GM19397 (cell line): ENCODE data around the gene SH3BGR.
A peak's percentile ranks its signal among the peaks of the same experiment; 100 is the strongest.
"Not testable (repeated sequence)": the region's sequence is repeated elsewhere in the genome, so short reads cannot be mapped to it uniquely, and the experiment has no call there.

Experiments used
- ATAC-seq: cut with Tn5 transposase; IDR thresholded peaks from one replicate; pipeline ENCODE4 v1.9.1; 2021; ENCODE audit warnings: mild to moderate bottlenecking, moderate library complexity; ENCODE audit not compliant: unreplicated experiment

The SH3BGR gene

DNA sequence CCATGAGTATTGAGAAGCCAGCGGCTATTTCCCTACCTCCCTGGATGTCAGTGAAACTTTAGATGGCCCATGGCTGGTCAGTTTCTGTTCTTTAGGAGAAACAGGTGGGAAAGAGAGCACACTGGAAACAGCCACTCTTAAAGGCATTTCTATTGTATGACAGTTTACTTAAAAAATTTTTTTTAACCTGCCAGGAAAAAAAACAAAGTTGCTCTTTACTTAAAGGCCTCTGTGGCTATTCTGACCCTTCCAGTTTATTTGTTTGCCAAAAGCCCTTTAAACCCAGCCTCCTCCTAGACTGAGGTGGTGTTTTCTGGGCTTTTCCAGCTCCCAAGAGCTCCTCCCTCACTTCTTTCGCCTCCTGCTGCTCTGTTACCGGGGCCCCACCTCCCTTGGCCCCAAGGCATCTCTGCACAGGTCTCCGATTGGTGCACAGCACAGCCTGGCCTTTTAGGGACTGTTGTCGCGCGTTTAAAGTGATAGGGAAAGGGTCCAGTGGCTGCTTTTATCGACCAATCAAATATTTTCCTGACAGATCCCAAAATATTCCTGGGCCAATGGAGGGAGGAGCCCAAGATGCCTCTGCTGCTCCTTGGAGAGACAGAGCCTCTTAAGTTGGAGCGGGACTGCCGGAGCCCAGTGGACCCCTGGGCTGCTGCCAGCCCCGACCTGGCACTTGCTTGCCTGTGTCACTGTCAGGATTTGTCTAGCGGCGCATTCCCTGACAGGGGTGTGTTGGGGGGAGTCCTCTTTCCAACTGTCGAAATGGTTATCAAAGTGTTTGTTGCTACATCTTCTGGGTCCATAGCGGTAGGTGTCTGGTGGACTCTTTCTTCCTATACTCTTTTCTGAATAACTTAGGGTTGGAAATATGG is at the start of gene SH3BGR:
Gene SH3BGR, plus strand, starts transcription at position 639 of the 875 bp plus-strand sequence. Its CDS starts 127 bp downstream, at position 766.
- ATAC-seq = no peak

DNA sequence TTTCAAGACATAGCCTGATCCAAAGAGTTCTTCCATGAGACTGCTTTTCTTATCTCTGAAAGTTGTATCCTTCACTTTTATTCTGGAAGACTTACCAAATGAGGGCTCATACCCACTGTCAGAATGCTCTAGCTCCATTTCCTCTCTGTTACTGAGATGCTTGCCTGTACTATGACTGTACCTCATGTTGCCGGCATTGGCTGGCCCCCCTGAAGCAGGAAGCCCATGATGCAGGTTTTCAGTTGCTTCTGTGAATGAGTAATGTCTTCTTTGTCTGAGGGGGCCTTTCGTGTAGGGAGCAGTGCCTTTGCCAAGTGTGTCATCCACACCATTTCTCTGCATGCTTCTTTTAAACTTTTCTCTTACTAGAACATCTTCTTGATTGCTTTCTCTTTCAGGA is 45.7 kb upstream of the SH3BGR start:
- no peak for ATAC-seq

GRCh38 chr21:39419204-39419603 is 32.6 kb upstream of the SH3BGR start:
- not testable (repeated sequence) for ATAC-seq

DNA sequence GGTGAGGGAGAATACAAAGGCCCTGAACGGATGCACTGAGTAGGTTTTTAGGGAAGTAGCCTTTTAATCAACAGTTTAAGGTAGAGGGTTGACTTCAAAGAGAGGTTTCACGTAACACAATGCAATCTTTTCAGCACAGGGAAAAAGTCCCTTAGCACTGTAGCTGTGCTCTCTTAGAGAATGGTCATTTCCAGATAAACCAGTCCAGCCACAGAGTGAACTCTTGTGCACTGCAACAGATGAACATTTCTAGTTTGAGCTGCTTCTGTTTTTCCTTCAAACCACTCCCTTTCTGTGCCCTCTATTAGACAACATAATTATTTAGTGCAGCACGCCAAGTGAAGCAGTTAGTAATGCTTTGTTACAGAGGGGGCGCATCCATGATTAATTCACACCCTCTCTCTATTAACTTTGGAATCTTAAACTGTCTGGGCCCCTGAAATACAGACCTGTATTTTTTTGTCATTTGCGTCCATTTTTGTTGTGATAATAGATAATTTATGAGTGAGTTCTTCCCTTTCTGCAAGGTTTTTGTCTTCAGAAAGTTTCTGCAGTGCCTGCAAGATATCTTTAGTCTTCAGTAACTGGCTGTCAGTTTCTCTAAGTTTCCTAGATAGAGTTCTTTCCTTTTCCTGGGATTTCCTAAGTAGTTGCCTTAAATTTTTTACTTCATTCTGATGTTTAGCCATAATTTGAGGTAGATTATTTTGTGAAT is 29.1 kb upstream of the SH3BGR start:
- ATAC-seq = no peak

GRCh38 chr21:39429445-39429844 is 22.3 kb upstream of the SH3BGR start:
- ATAC-seq = no peak

DNA sequence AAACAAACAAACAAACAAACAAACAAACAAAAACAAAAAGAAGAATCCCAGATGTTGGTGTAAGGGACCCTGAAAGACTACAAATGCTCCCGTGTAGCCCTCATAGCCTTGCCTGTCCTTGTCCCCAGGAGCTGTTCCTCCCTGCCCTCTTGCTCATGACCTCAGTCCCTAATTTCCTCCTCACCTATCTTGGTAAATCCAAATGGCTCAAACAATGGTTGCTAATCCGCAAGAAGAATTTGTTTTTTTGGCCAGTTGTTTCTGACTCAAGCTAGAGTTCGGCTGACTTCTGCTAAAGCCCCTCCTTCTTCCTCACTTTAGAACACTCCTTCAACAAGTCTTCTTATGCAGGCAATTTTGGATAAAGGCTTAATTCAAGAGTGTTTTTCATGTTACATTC is 21.8 kb upstream of the SH3BGR start:
- ATAC-seq = no peak

DNA sequence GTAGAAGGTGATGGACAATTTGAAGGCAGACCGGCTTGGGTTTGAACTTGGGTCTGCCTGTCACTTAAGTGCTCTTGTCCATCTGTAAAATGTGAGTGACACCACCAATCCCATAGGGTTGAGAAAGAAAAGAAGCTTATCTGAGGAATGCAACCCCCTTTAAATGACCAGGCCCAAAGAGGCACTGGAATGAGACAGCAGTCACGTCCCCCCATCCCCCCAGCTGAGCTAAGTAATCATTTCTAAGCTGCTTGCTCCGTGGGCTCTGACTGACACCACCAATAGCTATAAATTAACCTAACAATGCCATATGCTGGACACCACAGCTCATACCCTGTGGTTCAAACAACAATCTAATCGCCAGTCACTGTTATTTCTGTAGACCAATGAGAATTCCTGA is 21.3 kb upstream of the SH3BGR start:
- no peak for ATAC-seq

- ATAC-seq = no peak
Measured at GRCh38 chr21:39430954-39431353, 20.8 kb upstream of the SH3BGR start.

DNA sequence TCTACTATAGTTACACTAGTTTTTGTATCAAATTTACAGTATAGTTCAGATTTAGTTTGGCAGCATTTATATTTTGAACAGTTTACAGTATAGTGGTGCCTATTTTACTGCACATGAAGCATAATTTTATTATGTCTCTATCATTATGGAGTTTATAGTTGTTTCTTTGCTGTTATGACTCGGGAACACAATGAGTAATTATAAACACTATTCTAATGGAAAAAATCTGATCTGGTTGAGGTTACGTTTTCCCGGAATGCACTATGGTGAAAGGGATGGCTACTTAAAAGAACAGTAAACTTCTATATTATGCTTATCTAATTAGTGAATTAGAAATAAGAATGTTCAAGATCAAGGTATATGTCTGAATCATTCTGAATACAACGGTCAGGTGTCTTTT is 16.8 kb upstream of the SH3BGR start:
- ATAC-seq = no peak

DNA sequence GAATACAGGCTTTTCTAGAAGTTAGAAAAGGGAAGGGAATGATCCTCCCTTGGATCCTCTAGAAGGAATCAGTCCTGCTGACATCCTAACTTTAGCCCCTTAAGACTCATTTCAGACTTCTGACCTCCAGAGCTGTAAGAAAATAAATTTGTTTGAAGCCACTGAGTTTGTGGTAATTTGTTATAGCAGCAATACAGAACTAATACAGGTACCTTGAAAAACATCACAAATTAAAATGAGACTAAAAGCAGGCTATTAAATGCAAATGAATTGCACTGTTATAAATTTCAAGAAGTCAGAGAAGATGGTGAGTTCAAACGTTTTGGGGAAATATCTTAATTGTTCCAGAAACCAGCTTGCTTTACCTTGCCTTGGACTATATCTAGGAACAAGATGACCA is 12.5 kb upstream of the SH3BGR start:
- no peak for ATAC-seq

- no peak for ATAC-seq
Measured at GRCh38 chr21:39441502-39442475, 10.0 kb upstream of the SH3BGR start.

DNA sequence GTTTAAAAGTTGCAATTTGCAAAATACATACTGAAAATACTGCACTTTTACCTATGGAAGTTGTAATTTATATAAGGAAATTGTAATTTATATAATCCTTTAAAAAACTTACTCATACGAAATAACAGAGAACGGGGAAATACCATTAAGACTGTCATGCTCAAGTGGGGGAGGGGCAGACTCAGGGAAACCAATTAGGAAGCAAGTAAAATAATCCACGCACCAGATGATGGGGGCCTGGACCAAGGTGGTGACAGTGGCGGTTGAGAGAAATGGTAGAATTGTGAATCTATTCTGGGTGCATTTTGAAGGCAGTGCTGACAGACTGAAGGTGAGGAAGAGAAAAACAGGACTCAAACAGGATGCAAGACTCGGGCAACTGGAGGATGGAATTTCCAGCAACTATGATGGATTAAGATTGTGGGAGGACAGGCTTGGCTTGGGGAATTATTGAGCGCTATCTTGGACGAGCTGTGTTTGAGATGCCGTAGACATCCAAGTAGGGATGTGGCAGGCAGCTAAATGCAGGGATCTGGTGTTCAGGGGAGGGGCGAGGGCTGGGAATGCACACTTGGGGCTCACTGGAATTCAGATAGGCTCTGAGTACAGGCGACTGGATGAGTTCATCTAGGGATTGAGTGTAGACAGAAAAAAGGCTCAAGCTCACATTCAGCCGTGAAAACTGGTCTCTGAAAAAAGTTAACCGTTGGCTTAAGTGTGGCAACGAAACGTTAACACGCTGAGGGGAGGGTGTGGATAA is 7.2 kb upstream of the SH3BGR start:
- ATAC-seq = no peak

DNA sequence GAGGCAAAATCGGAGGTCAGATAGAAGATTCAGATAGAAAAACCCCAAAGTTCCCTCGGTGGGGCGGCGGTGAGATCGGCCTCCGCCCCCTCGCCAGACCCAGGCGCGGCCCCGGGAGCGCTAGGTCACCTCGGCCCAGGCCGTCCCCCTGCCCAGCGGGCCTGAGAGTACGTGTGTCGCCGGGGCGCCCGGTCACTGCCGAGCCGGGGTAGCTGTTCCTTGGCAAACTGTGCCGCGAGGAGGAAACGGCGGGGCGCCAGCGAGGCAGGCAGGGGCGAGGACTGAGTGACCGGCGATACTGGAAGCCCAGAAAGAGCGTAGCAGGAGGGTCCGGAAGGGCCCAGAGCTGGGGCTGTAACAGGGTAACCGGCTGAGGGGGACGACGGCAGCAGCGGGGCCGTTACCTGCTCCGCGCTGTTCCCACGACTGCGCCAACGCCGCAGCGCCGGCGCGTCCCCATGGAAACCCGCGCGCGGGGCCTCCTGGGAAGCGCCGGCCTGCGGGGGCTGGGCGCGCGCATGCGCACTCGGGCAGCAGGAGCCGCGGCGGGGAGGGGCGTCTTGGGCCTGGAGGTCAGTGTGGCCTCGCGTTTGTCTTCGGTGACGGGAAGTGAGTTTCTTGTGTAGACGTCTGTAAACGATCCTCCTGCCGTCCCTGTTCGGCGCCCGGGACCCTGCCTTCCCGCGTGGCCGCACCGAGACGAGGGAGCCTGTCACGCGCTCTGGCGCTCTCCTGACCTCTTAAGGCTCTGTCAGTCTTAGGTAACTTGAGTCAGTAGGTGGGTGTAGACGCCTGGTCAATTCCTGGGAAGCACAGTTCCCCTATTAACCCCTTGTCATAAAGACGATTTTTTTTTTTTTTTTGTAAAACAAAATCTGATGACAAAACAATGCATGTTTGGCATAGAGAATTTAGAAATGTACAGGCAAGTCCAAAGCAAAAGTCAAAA is 6.2 kb upstream of the SH3BGR start, which contains the start of gene LCA5L:
Gene LCA5L, minus strand, starts transcription at position 458 of the 949 bp plus-strand sequence. CDS start 17,285 bp downstream, outside the sequence.
- ATAC-seq = peak; percentile 94

- no peak for ATAC-seq
Measured at GRCh38 chr21:39447264-39447663, 4.5 kb upstream of the SH3BGR start.

GRCh38 chr21:39452207-39452969 is 618 bp downstream of the SH3BGR start:
- no peak for ATAC-seq

DNA sequence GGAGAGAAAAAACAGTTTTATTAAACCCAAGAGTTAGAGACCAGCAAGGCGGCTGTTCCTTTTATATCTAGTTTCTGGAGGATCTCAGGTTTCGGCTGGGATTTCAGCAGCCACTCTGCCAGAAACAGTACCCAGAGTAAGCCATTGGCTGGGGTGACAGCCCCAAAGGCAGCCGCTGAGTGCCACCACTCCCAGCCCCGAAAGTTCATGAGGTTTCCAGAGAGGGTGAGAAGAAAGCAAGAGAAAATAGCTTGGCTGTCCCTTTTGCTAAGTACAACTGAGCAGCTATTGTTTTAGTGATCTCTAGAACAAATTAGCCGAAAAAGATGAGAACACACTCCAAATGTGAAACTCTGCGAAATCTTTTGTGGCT is 1.2 kb downstream of the SH3BGR start:
- ATAC-seq = no peak

DNA sequence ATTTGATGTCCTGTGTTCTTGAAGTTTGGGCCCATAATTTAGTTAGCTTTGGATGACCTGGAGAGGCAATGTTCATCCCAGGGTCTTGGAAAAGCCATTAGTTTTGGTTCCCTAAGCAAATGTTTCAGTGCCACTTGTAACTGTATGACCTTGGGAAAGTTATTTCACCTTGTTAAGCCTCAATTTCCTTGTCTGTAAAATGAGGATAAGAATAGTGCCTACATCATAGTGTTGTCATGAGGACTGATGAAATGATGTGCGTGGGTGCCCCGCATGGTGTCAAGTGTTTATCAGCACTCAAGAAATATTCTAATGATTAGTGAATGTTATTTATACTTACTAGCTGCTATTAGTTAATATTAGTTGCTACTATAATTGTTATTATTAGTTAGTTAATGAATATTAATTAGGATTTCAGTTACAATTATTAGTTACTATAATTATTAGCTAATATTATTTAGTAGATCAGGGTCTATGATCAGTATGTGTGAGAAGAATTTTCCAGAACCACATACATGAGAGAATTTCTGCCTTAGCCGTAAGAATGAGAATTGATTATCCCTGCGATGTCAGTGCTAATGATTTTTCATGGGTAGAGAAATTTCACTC is 1.9 kb downstream of the SH3BGR start:
- ATAC-seq = no peak
